OCI-LY7 (cell line): Measurements from ENCODE around the gene RGS7BP.

ENCODE experiments used
- EZH2phosphoT487 ChIP-seq: fragments of 200-600 bp; sonication (generic); IDR thresholded peaks from 2 replicates; pipeline ENCODE4 v1.6.1; 2018; ENCODE audit warnings: low read depth, borderline replicate concordance, mild to moderate bottlenecking, mixed run types, antibody characterized with exemption, low read length, moderate library complexity, mixed read lengths
- TF ChIP-seq, protein P1 (sequence below): fragments of 200-600 bp; sonication (generic); conservative IDR thresholded peaks from 2 replicates; pipeline ENCODE4 v1.5.1; 2014; ENCODE audit warnings: mild to moderate bottlenecking, antibody characterized with exemption, low read length, moderate library complexity, mixed read lengths

DNA sequence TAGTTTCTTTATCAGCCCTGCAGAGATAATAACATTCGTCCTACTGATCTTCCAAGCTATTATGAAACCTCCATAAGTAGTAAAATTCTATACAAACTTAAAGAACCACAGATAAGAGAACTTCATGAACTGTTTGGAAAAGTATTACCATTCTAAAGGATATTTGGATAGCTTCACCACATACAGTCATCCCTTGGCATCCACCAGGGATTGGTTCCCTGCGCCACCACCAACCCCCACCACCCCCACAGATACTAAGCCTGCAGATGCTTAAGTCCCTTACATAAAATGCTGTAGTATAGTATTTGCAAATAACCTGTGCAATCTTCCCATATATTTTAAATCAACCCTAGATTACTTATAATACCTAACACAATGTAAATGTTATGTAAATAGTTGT is 123.1 kb downstream of the RGS7BP start:
- TF ChIP-seq, protein P1, sequence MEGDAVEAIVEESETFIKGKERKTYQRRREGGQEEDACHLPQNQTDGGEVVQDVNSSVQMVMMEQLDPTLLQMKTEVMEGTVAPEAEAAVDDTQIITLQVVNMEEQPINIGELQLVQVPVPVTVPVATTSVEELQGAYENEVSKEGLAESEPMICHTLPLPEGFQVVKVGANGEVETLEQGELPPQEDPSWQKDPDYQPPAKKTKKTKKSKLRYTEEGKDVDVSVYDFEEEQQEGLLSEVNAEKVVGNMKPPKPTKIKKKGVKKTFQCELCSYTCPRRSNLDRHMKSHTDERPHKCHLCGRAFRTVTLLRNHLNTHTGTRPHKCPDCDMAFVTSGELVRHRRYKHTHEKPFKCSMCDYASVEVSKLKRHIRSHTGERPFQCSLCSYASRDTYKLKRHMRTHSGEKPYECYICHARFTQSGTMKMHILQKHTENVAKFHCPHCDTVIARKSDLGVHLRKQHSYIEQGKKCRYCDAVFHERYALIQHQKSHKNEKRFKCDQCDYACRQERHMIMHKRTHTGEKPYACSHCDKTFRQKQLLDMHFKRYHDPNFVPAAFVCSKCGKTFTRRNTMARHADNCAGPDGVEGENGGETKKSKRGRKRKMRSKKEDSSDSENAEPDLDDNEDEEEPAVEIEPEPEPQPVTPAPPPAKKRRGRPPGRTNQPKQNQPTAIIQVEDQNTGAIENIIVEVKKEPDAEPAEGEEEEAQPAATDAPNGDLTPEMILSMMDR = no peak
- TF ChIP-seq EZH2phosphoT487 = no peak
